WTC11 (cell line): Measurements from ENCODE around the gene P2RX6. TPM values are rescaled to one million over a fixed set of nuclear protein-coding genes. Genes with fewer than 3 reads are reported as not detected.

Source experiments
- ATAC-seq: fragments of 200-7000 bp; cut with Tn5 transposase; 2 replicates; pipeline ENCODE4 v1.10.0; 2021; ENCODE audit warnings: mild to moderate bottlenecking, moderate library complexity
- CTCF ChIA-PET: fragments of 300-600 bp; sonication (Branson Sonifier 250); formaldehyde crosslinking; loops from one replicate; lab custom pipeline; 2021; ENCODE audit warnings: antibody characterized with exemption; lab: Charles Lee
- POLR2A ChIA-PET: fragments of 350-600 bp; sonication (Branson Sonifier 250); formaldehyde crosslinking; loops from one replicate; lab custom pipeline; 2021; ENCODE audit warnings: antibody characterized with exemption; lab: Charles Lee
- DNase-seq: peaks from one replicate; pipeline ENCODE4 v3.0.0; 2021; ENCODE audit warnings: low spot score
- H3K27ac Mint-ChIP-seq: 2 replicates; pipeline ENCODE4 v1.8.0; 2021; ENCODE audit warnings: mixed read lengths
- H3K27me3 Mint-ChIP-seq: 2 replicates; pipeline ENCODE4 v1.8.0; 2021; ENCODE audit warnings: low read depth, mild to moderate bottlenecking, moderate library complexity, mixed read lengths
- H3K36me3 Mint-ChIP-seq: 2 replicates; pipeline ENCODE4 v1.8.0; 2021; ENCODE audit warnings: mixed read lengths
- H3K4me1 Mint-ChIP-seq: 2 replicates; pipeline ENCODE4 v1.8.0; 2022; ENCODE audit warnings: mixed read lengths
- H3K4me3 Mint-ChIP-seq: 2 replicates; pipeline ENCODE4 v1.8.0; 2021; ENCODE audit warnings: mild to moderate bottlenecking, moderate library complexity, mixed read lengths
- H3K9me3 Mint-ChIP-seq: 2 replicates; pipeline ENCODE4 v1.8.0; 2021; ENCODE audit warnings: mixed read lengths
- ATF1 ChIP-seq: sonication (generic); formaldehyde crosslinking; IDR thresholded peaks from 2 replicates; pipeline ENCODE4 v1.8.1; 2023; ENCODE audit warnings: mild to moderate bottlenecking, moderate library complexity, missing genetic modification reagents
- EMX1 ChIP-seq: fragments of 250-450 bp; sonication (Bioruptor Pico); IDR thresholded peaks from 2 replicates; pipeline ENCODE4 v1.8.0; 2021; ENCODE audit warnings: mild to moderate bottlenecking
- ESRRA ChIP-seq: sonication (generic); formaldehyde crosslinking; IDR thresholded peaks from 2 replicates; pipeline ENCODE4 v1.8.1; 2022; ENCODE audit warnings: mild to moderate bottlenecking, missing genetic modification reagents, borderline replicate concordance
- FOXJ3 ChIP-seq: sonication (generic); formaldehyde crosslinking; IDR thresholded peaks from 2 replicates; pipeline ENCODE4 v1.9.0; 2021; ENCODE audit warnings: missing genetic modification reagents, mild to moderate bottlenecking, borderline replicate concordance
- GABPB1 ChIP-seq: sonication (generic); formaldehyde crosslinking; IDR thresholded peaks from 2 replicates; pipeline ENCODE4 v1.8.1; 2023; ENCODE audit warnings: mild to moderate bottlenecking, missing genetic modification reagents
- GTF2I ChIP-seq: fragments of 250-450 bp; sonication (Bioruptor Pico); conservative IDR thresholded peaks from 2 replicates; pipeline ENCODE4 v1.4.0; 2021; ENCODE audit warnings: mild to moderate bottlenecking
- HMGA2 ChIP-seq: fragments of 250-450 bp; sonication (Bioruptor Pico); IDR thresholded peaks from 2 replicates; pipeline ENCODE4 v1.4.0; 2021; ENCODE audit warnings: mild to moderate bottlenecking, moderate library complexity
- KAT7 ChIP-seq: sonication (generic); formaldehyde crosslinking; IDR thresholded peaks from 2 replicates; pipeline ENCODE4 v1.8.1; 2023; ENCODE audit warnings: missing genetic modification reagents, mild to moderate bottlenecking, borderline replicate concordance
- NFATC4 ChIP-seq: fragments of 250-450 bp; sonication (Bioruptor Pico); IDR thresholded peaks from 2 replicates; pipeline ENCODE4 v1.9.0; 2021; ENCODE audit warnings: mild to moderate bottlenecking
- OVOL2 ChIP-seq: fragments of 250-450 bp; sonication (Bioruptor Pico); IDR thresholded peaks from 2 replicates; pipeline ENCODE4 v1.9.0; 2021; ENCODE audit warnings: mild to moderate bottlenecking, borderline replicate concordance
- PREB ChIP-seq: sonication (generic); formaldehyde crosslinking; IDR thresholded peaks from 2 replicates; pipeline ENCODE4 v1.8.1; 2022; ENCODE audit warnings: mild to moderate bottlenecking, missing genetic modification reagents, moderate library complexity, borderline replicate concordance
- PRRX2 ChIP-seq: fragments of 250-450 bp; sonication (Bioruptor Pico); IDR thresholded peaks from 2 replicates; pipeline ENCODE4 v1.8.0; 2021; ENCODE audit warnings: mild to moderate bottlenecking
- TP53 ChIP-seq: sonication (generic); formaldehyde crosslinking; IDR thresholded peaks from 2 replicates; pipeline ENCODE4 v1.8.1; 2023; ENCODE audit warnings: mild to moderate bottlenecking, missing genetic modification reagents
- ZMAT4 ChIP-seq: fragments of 250-450 bp; sonication (Bioruptor Pico); IDR thresholded peaks from 2 replicates; pipeline ENCODE4 v1.9.0; 2021; ENCODE audit warnings: mild to moderate bottlenecking
- ZNF121 ChIP-seq: sonication (generic); formaldehyde crosslinking; IDR thresholded peaks from 2 replicates; pipeline ENCODE4 v1.8.0; 2023; ENCODE audit warnings: missing genetic modification reagents
- ZNF138 ChIP-seq: sonication (generic); formaldehyde crosslinking; conservative IDR thresholded peaks from 2 replicates; pipeline ENCODE4 v1.8.1; 2022; ENCODE audit warnings: mild to moderate bottlenecking, moderate library complexity, missing genetic modification reagents
- total RNA-seq: library from RNA; stranded (reverse); gene quantifications from 3 replicates; pipeline ENCODE4 v1.2.3, GENCODE V29; 2021
- TF ChIP-seq, protein P1 (sequence below): sonication (generic); formaldehyde crosslinking; IDR thresholded peaks from 2 replicates; pipeline ENCODE4 v1.8.1; 2022; ENCODE audit warnings: mild to moderate bottlenecking, moderate library complexity, missing genetic modification reagents
- TF ChIP-seq, protein P2 (sequence below): sonication (generic); formaldehyde crosslinking; IDR thresholded peaks from 2 replicates; pipeline ENCODE4 v1.8.1; 2023; ENCODE audit warnings: mild to moderate bottlenecking, missing genetic modification reagents

The P2RX6 gene
- total RNA-seq, 1 experiment from 2014 or later: 0.13 TPM

DNA sequence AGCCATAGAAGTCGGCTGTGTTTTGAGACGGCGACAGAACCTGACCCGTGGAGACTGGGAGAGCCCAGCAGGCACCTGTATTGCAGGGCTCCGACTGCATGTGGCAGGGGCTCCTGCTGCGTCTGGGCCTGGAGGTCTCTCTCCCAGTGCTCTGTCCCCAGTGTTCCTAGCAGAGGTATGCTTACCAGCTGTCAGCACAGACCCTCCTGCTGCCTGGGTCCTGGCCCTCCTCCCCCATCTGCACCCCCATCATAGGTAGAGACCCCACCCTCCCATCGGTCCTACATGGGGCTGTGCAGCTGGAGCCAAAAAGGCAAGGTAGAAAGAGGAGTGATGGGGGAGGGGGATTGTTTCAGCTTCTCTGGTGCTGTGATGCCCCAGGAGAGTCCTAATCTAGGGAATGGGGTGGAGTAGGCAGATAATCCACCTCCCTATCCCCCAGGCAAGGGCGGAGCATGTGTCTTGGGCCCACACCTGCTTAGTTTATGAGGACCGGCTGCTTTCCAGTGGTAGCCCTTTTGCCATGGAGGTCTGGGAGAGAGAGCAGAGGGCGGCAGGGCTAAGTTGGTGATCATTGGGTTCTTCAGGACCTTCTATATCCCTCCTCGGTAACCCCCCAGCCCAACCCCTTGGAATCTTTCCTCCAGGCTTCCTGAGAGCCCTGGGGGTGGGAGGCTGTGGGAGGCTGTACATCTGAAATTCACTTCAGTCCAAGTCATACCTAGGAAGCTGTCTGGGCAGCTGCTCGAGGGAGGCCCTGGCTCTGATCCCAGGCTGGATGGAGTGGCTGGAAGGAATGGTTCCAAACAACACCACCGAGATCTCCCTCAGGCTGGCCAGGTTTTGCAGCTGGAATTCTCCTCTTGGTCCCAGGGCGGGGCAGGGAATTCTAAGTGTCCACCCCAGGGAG is 12.1 kb downstream of the P2RX6 start:
- Mint-ChIP-seq H3K27ac (no peak overlapping the region), H3K4me3 (no peak overlapping the region), H3K36me3 (no peaks in the 10 kb centered on the region), H3K27me3 (peaks cover 17% of the 10 kb centered on the region), H3K4me1 (peaks cover 6% of the 10 kb centered on the region), H3K9me3 (no peaks in the 10 kb centered on the region)
- TF ChIP-seq ESRRA: no peak
- ATAC-seq (no peak), DNase-seq (no peak)
- ChIA-PET CTCF (interaction anchor here (3.5 kb wide), 1 partner anchor 76 kb away, joined by 13 read pairs; no protein-coding TSS in a partner anchor), POLR2A (no interaction called here)

GRCh38 chr22:21028277-21029251 is 13.6 kb downstream of the P2RX6 start:
- DNase-seq (no peak), ATAC-seq (no peak)
- Mint-ChIP-seq H3K27me3 (peaks cover 31% of the 10 kb centered on the region), H3K27ac (no peak overlapping the region), H3K4me1 (peaks cover 6% of the 10 kb centered on the region), H3K36me3 (no peaks in the 10 kb centered on the region), H3K9me3 (no peaks in the 10 kb centered on the region), H3K4me3 (no peak overlapping the region)
- no peak for TF ChIP-seq TP53 (CRISPR knock-in tag)
- TF ChIP-seq NFATC4 (CRISPR knock-in tag): no peak
- no peak for TF ChIP-seq FOXJ3 (CRISPR knock-in tag)
- TF ChIP-seq GABPB1 (CRISPR knock-in tag): no peak
- TF ChIP-seq ZMAT4 (CRISPR knock-in tag): no peak
- no peak for TF ChIP-seq ZNF138 (CRISPR knock-in tag)
- no peak for TF ChIP-seq OVOL2
- TF ChIP-seq, protein P1, sequence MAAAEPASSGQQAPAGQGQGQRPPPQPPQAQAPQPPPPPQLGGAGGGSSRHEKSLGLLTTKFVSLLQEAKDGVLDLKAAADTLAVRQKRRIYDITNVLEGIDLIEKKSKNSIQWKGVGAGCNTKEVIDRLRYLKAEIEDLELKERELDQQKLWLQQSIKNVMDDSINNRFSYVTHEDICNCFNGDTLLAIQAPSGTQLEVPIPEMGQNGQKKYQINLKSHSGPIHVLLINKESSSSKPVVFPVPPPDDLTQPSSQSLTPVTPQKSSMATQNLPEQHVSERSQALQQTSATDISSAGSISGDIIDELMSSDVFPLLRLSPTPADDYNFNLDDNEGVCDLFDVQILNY (CRISPR knock-in tag): no peak
- TF ChIP-seq ZNF121 (CRISPR knock-in tag): no peak
- TF ChIP-seq PREB (CRISPR knock-in tag): no peak
- TF ChIP-seq GTF2I: no peak
- no peak for TF ChIP-seq ATF1 (CRISPR knock-in tag)
- TF ChIP-seq, protein P2, sequence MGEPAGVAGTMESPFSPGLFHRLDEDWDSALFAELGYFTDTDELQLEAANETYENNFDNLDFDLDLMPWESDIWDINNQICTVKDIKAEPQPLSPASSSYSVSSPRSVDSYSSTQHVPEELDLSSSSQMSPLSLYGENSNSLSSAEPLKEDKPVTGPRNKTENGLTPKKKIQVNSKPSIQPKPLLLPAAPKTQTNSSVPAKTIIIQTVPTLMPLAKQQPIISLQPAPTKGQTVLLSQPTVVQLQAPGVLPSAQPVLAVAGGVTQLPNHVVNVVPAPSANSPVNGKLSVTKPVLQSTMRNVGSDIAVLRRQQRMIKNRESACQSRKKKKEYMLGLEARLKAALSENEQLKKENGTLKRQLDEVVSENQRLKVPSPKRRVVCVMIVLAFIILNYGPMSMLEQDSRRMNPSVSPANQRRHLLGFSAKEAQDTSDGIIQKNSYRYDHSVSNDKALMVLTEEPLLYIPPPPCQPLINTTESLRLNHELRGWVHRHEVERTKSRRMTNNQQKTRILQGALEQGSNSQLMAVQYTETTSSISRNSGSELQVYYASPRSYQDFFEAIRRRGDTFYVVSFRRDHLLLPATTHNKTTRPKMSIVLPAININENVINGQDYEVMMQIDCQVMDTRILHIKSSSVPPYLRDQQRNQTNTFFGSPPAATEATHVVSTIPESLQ (CRISPR knock-in tag): no peak
- TF ChIP-seq HMGA2 (CRISPR knock-in tag): no peak
- TF ChIP-seq EMX1 (CRISPR knock-in tag): no peak
- no peak for TF ChIP-seq KAT7
- TF ChIP-seq PRRX2: no peak
- TF ChIP-seq ESRRA: no peak
- ChIA-PET POLR2A (no interaction called here), CTCF (interaction anchor here (0.9 to 2.4 kb wide), 2 partner anchors 8 to 14 kb away, joined by 3 to 9 read pairs; no protein-coding TSS in a partner anchor)
